Measurements from ENCODE around the gene SCN9A.

SCN9A gene

DNA sequence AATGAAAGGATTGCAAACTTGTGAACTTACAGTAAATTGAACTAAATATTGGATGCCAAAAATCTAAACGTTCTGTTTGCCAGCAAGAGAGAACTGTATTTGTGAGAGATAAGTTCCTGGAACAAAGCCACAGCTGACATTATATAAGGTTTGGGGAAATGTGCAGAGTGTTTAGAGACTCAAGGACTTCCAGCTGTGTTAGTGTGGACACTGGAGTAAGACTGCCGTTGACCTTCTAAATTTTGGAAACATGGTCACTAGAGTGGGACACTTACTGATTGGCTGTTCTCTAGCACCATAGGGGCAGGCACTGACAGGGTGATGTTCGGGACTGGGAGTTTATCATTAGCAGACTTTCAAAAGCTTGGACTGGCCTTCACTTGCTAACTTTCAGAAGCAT lies 40.5 kb downstream of the SCN9A start:
- H3K4me3 ChIP-seq (ENCODE audit: low read depth, low read length): no peak overlapping the region
- TF ChIP-seq CTCF (IDR thresholded peaks at IDR 0.05; ENCODE audit: borderline replicate concordance, insufficient read depth, low read depth, low read length): no peak

- no peak for TF ChIP-seq CTCF (IDR thresholded peaks at IDR 0.05; ENCODE audit: borderline replicate concordance, insufficient read depth, low read depth, low read length)
- H3K4me3 ChIP-seq (ENCODE audit: low read depth, low read length): no peak overlapping the region
Measured at GRCh38 chr2:166334805-166335204, 40.9 kb downstream of the SCN9A start.

GRCh38 chr2:166333801-166334200 lies 41.9 kb downstream of the SCN9A start:
- H3K4me3 ChIP-seq (ENCODE audit: low read depth, low read length): no peak overlapping the region
- TF ChIP-seq CTCF (IDR thresholded peaks at IDR 0.05; ENCODE audit: borderline replicate concordance, insufficient read depth, low read depth, low read length): no peak

GRCh38 chr2:166332106-166332505 lies 43.6 kb downstream of the SCN9A start:
- H3K4me3 ChIP-seq (ENCODE audit: low read depth, low read length): no peak overlapping the region
- no peak for TF ChIP-seq CTCF (IDR thresholded peaks at IDR 0.05; ENCODE audit: borderline replicate concordance, insufficient read depth, low read depth, low read length)

DNA sequence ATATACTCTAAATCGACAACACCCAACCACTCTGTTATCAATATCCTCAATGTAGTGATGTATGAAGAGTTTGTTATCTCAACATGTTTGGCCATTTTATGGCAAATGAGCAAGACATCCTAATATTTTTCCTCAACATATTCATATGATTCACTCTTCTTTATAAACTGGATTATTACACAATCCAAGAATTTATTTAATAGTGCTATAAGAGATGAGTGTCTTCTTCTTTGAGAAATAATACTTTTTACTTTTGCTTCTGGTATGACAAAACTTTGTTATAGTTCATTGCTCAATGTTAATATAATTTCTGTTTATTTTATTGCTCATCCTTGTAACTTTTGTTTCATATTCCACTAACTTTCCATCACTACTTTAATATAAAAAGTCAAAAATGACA lies 44.3 kb downstream of the SCN9A start:
- no peak overlapping the region for H3K4me3 ChIP-seq (ENCODE audit: low read depth, low read length)

GRCh38 chr2:166329465-166329864 lies 46.3 kb downstream of the SCN9A start:
- no peak for TF ChIP-seq CTCF (IDR thresholded peaks at IDR 0.05; ENCODE audit: borderline replicate concordance, insufficient read depth, low read depth, low read length)
- no peak overlapping the region for H3K4me3 ChIP-seq (ENCODE audit: low read depth, low read length)

More for the DNA sequence above, 44.3 kb downstream of the SCN9A start:
- no peak for TF ChIP-seq CTCF (IDR thresholded peaks at IDR 0.05; ENCODE audit: borderline replicate concordance, insufficient read depth, low read depth, low read length)

GRCh38 chr2:166328147-166328546 lies 47.6 kb downstream of the SCN9A start:
- no peak for TF ChIP-seq CTCF (IDR thresholded peaks at IDR 0.05; ENCODE audit: borderline replicate concordance, insufficient read depth, low read depth, low read length)
- no peak overlapping the region for H3K4me3 ChIP-seq (ENCODE audit: low read depth, low read length)
